ENCODE measurements around the gene SLC16A9.

SLC16A9 gene

GRCh38 chr10:59631882-59632807 is 77.5 kb downstream of the SLC16A9 start:
- CTCF ChIA-PET, result interaction anchor here (0.5 to 2.5 kb wide), 8 partner anchors 8 to 425 kb away, joined by 3 to 13 read pairs (median 3); no protein-coding TSS in a partner anchor
- POLR2A ChIA-PET, result no interaction called here
- H3K27ac ChIP-seq (ENCODE audit: extremely low read depth, low read depth, low read length), result no peak overlapping the region
- H3K4me3 ChIP-seq (ENCODE audit: low read depth, low read length), result no peak overlapping the region
- H3K4me1 ChIP-seq (ENCODE audit: control insufficient read depth, insufficient read depth, low read length), result no peaks in the 10 kb centered on the region
- H3K9me3 ChIP-seq (ENCODE audit: control insufficient read depth, insufficient read depth, low read depth, low read length), result no peaks in the 10 kb centered on the region
- no peak for TF ChIP-seq ZNF155 (tag by site-specific recombination; IDR thresholded peaks at IDR 0.05)
- TF ChIP-seq PRDM10 (tag by site-specific recombination; IDR thresholded peaks at IDR 0.05), result peak; percentile 80
- H3K36me3 ChIP-seq (ENCODE audit: control insufficient read depth in 2 of 2, insufficient read depth in 1 of 2, low read length in 2 of 2), result no peaks in the 10 kb centered on the region

GRCh38 chr10:59631237-59631636 is 78.4 kb downstream of the SLC16A9 start:
- H3K36me3 ChIP-seq (ENCODE audit: control insufficient read depth in 2 of 2, insufficient read depth in 1 of 2, low read length in 2 of 2), result no peaks in the 10 kb centered on the region
- H3K4me1 ChIP-seq (ENCODE audit: control insufficient read depth, insufficient read depth, low read length), result no peaks in the 10 kb centered on the region
- CTCF ChIA-PET, result interaction anchor here (0.6 to 2.5 kb wide), 4 partner anchors 9 to 1005 kb away, joined by 3 to 13 read pairs (median 4); no protein-coding TSS in a partner anchor
- POLR2A ChIA-PET, result no interaction called here
- no peak for TF ChIP-seq PBX3 (CRISPR knock-in tag; IDR thresholded peaks at IDR 0.05)
- TF ChIP-seq IKZF3 (tag by site-specific recombination; IDR thresholded peaks at IDR 0.05), result no peak
- TF ChIP-seq REPIN1 (tag by site-specific recombination; IDR thresholded peaks at IDR 0.05; ENCODE audit: low read depth), result no peak
- no peak for TF ChIP-seq GLI4 (tag by site-specific recombination; IDR thresholded peaks at IDR 0.05)
- TF ChIP-seq ZNF138 (tag by site-specific recombination; IDR thresholded peaks at IDR 0.05; ENCODE audit: borderline replicate concordance), result no peak
- TF ChIP-seq SP2 (tag by site-specific recombination; IDR thresholded peaks at IDR 0.05), result no peak
- TF ChIP-seq ZNF23 (tag by site-specific recombination; IDR thresholded peaks at IDR 0.05; ENCODE audit: borderline replicate concordance), result no peak
- TF ChIP-seq ZNF341 (tag by site-specific recombination; IDR thresholded peaks at IDR 0.05; ENCODE audit: low read depth), result no peak
- H3K4me3 ChIP-seq (ENCODE audit: low read depth, low read length), result no peak overlapping the region
- no peak overlapping the region for H3K27ac ChIP-seq (ENCODE audit: extremely low read depth, low read depth, low read length)
- H3K9me3 ChIP-seq (ENCODE audit: control insufficient read depth, insufficient read depth, low read depth, low read length), result no peaks in the 10 kb centered on the region

GRCh38 chr10:59628965-59629364 is 80.7 kb downstream of the SLC16A9 start:
- H3K9me3 ChIP-seq (ENCODE audit: control insufficient read depth, insufficient read depth, low read depth, low read length), result no peaks in the 10 kb centered on the region
- CTCF ChIA-PET, result interaction anchor here (0.6 to 1.1 kb wide), 3 partner anchors 201 to 1205 kb away, joined by 3 read pairs; no protein-coding TSS in a partner anchor
- H3K36me3 ChIP-seq (ENCODE audit: control insufficient read depth in 2 of 2, insufficient read depth in 1 of 2, low read length in 2 of 2), result no peaks in the 10 kb centered on the region
- no peak for TF ChIP-seq HOXC10 (CRISPR knock-in tag; IDR thresholded peaks at IDR 0.05)
- no peak for TF ChIP-seq ZBTB8A (tag by site-specific recombination; IDR thresholded peaks at IDR 0.05)
- TF ChIP-seq SP7 (tag by site-specific recombination; IDR thresholded peaks at IDR 0.05), result no peak
- no peak for TF ChIP-seq KLF16 (tag by site-specific recombination; IDR thresholded peaks at IDR 0.05)
- TF ChIP-seq ZNF449 (tag by site-specific recombination; IDR thresholded peaks at IDR 0.05), result no peak
- TF ChIP-seq ZEB2 (tag by site-specific recombination; IDR thresholded peaks at IDR 0.05), result no peak
- no peak for TF ChIP-seq ZNF274 (IDR thresholded peaks at IDR 0.05; ENCODE audit: low read length)
- TF ChIP-seq ZNF274 (tag by site-specific recombination; IDR thresholded peaks at IDR 0.05; ENCODE audit: borderline replicate concordance), result no peak
- TF ChIP-seq KLF9 (tag by site-specific recombination; IDR thresholded peaks at IDR 0.05; ENCODE audit: low read depth), result no peak
- no peak for TF ChIP-seq ZSCAN16 (tag by site-specific recombination; IDR thresholded peaks at IDR 0.05)
- TF ChIP-seq ZNF23 (tag by site-specific recombination; IDR thresholded peaks at IDR 0.05; ENCODE audit: borderline replicate concordance), result no peak
- no peak for TF ChIP-seq ZNF394 (tag by site-specific recombination; IDR thresholded peaks at IDR 0.05; ENCODE audit: borderline replicate concordance)
- TF ChIP-seq SCRT2 (tag by site-specific recombination; IDR thresholded peaks at IDR 0.05), result no peak
- no peak for TF ChIP-seq ZNF747 (tag by site-specific recombination; IDR thresholded peaks at IDR 0.05)
- no peak for TF ChIP-seq KLF7 (tag by site-specific recombination; IDR thresholded peaks at IDR 0.05; ENCODE audit: borderline replicate concordance)
- no peak for TF ChIP-seq YY2 (tag by site-specific recombination; IDR thresholded peaks at IDR 0.05)
- no peak overlapping the region for H3K27ac ChIP-seq (ENCODE audit: extremely low read depth, low read depth, low read length)
- no peak overlapping the region for H3K4me3 ChIP-seq (ENCODE audit: low read depth, low read length)
- POLR2A ChIA-PET, result no interaction called here
- no peaks in the 10 kb centered on the region for H3K4me1 ChIP-seq (ENCODE audit: control insufficient read depth, insufficient read depth, low read length)
